ENCODE data around the gene CAMK4.

The CAMK4 gene

GRCh38 chr5:111259636-111260035 lies 35.5 kb downstream of the CAMK4 start:
- no peak overlapping the region for H3K9ac ChIP-seq (ENCODE audit: low read length)
- H4K20me1 ChIP-seq (ENCODE audit: insufficient read depth, low read length), result peaks cover 14% of the 10 kb centered on the region

GRCh38 chr5:111261610-111262009 lies 37.4 kb downstream of the CAMK4 start:
- H3K9ac ChIP-seq (ENCODE audit: low read length), result no peak overlapping the region
- peaks cover 25% of the 10 kb centered on the region for H3K4me1 ChIP-seq (ENCODE audit: low read length)
- H3K27ac ChIP-seq (ENCODE audit: low read length), result no peak overlapping the region
- H4K20me1 ChIP-seq (ENCODE audit: insufficient read depth, low read length), result peaks cover 24% of the 10 kb centered on the region
- H3K4me3 ChIP-seq (ENCODE audit: low read length), result no peak overlapping the region
- no peaks in the 10 kb centered on the region; the same call in 1 of the 2 replicates for H3K9me3 ChIP-seq (ENCODE audit: insufficient read depth, low read length)
- no peak overlapping the region for H3K4me2 ChIP-seq (ENCODE audit: low read length)
- peaks cover 99% of the 10 kb centered on the region for H3K79me2 ChIP-seq (ENCODE audit: low read length)
- TF ChIP-seq CTCF (IDR thresholded peaks at IDR 0.05; ENCODE audit: low read depth, low read length) (no peak), EZH2phosphoT487 (IDR thresholded peaks at IDR 0.05; ENCODE audit: low read depth) (no peak)
- peaks cover 60% of the 10 kb centered on the region for H3K36me3 ChIP-seq (replicated peaks; ENCODE audit: low read depth, low read length)
- H2AFZ ChIP-seq (ENCODE audit: low read depth, low read length), result no peak overlapping the region
- H3K27me3 ChIP-seq (ENCODE audit: low read depth, low read length), result no peaks in the 10 kb centered on the region

More at GRCh38 chr5:111259636-111260035, 35.5 kb downstream of the CAMK4 start:
- TF ChIP-seq EZH2phosphoT487 (IDR thresholded peaks at IDR 0.05; ENCODE audit: low read depth) (no peak), CTCF (IDR thresholded peaks at IDR 0.05; ENCODE audit: low read depth, low read length) (no peak)
- H3K27me3 ChIP-seq (ENCODE audit: low read depth, low read length), result no peaks in the 10 kb centered on the region
- H3K4me3 ChIP-seq (ENCODE audit: low read length), result no peak overlapping the region
- no peak overlapping the region for H3K27ac ChIP-seq (ENCODE audit: low read length)
- H3K9me3 ChIP-seq (ENCODE audit: insufficient read depth, low read length), result no peaks in the 10 kb centered on the region; the same call in 1 of the 2 replicates
- H3K4me1 ChIP-seq (ENCODE audit: low read length), result peaks cover 25% of the 10 kb centered on the region
- H3K4me2 ChIP-seq (ENCODE audit: low read length), result no peak overlapping the region
- H3K36me3 ChIP-seq (replicated peaks; ENCODE audit: low read depth, low read length), result peaks cover 58% of the 10 kb centered on the region
- H2AFZ ChIP-seq (ENCODE audit: low read depth, low read length), result no peak overlapping the region
- H3K79me2 ChIP-seq (ENCODE audit: low read length), result peaks cover 97% of the 10 kb centered on the region

- H3K27me3 ChIP-seq (ENCODE audit: low read depth, low read length), result no peaks in the 10 kb centered on the region
- H2AFZ ChIP-seq (ENCODE audit: low read depth, low read length), result no peak overlapping the region
- H3K36me3 ChIP-seq (replicated peaks; ENCODE audit: low read depth, low read length), result peaks cover 59% of the 10 kb centered on the region
- no peak overlapping the region for H3K4me2 ChIP-seq (ENCODE audit: low read length)
- H3K9ac ChIP-seq (ENCODE audit: low read length), result no peak overlapping the region
- TF ChIP-seq EZH2phosphoT487 (IDR thresholded peaks at IDR 0.05; ENCODE audit: low read depth), result no peak
- TF ChIP-seq CTCF (IDR thresholded peaks at IDR 0.05; ENCODE audit: low read depth, low read length), result no peak
- peaks cover 21% of the 10 kb centered on the region for H3K4me1 ChIP-seq (ENCODE audit: low read length)
- peaks cover 99% of the 10 kb centered on the region for H3K79me2 ChIP-seq (ENCODE audit: low read length)
- no peak overlapping the region for H3K4me3 ChIP-seq (ENCODE audit: low read length)
- H4K20me1 ChIP-seq (ENCODE audit: insufficient read depth, low read length), result peaks cover 26% of the 10 kb centered on the region
- H3K27ac ChIP-seq (ENCODE audit: low read length), result no peak overlapping the region
- H3K9me3 ChIP-seq (ENCODE audit: insufficient read depth, low read length), result no peaks in the 10 kb centered on the region; the same call in 1 of the 2 replicates
Observed at GRCh38 chr5:111262153-111262552, 38.0 kb downstream of the CAMK4 start.

- H3K4me1 ChIP-seq (ENCODE audit: low read length), result peaks cover 21% of the 10 kb centered on the region
- no peak overlapping the region for H3K4me3 ChIP-seq (ENCODE audit: low read length)
- H3K27me3 ChIP-seq (ENCODE audit: low read depth, low read length), result no peaks in the 10 kb centered on the region
- H3K9ac ChIP-seq (ENCODE audit: low read length), result no peak overlapping the region
- peaks cover 26% of the 10 kb centered on the region for H4K20me1 ChIP-seq (ENCODE audit: insufficient read depth, low read length)
- TF ChIP-seq EZH2phosphoT487 (IDR thresholded peaks at IDR 0.05; ENCODE audit: low read depth) (no peak), CTCF (IDR thresholded peaks at IDR 0.05; ENCODE audit: low read depth, low read length) (no peak)
- peaks cover 98% of the 10 kb centered on the region for H3K79me2 ChIP-seq (ENCODE audit: low read length)
- no peak overlapping the region for H3K27ac ChIP-seq (ENCODE audit: low read length)
- no peaks in the 10 kb centered on the region; the same call in 1 of the 2 replicates for H3K9me3 ChIP-seq (ENCODE audit: insufficient read depth, low read length)
- no peak overlapping the region for H3K4me2 ChIP-seq (ENCODE audit: low read length)
- no peak overlapping the region for H2AFZ ChIP-seq (ENCODE audit: low read depth, low read length)
- H3K36me3 ChIP-seq (replicated peaks; ENCODE audit: low read depth, low read length), result peaks cover 59% of the 10 kb centered on the region
Observed at GRCh38 chr5:111262815-111263214, 38.6 kb downstream of the CAMK4 start.

Data from OCI-LY3 (cell line).